ENCODE data around the gene ISOC2.

DNA sequence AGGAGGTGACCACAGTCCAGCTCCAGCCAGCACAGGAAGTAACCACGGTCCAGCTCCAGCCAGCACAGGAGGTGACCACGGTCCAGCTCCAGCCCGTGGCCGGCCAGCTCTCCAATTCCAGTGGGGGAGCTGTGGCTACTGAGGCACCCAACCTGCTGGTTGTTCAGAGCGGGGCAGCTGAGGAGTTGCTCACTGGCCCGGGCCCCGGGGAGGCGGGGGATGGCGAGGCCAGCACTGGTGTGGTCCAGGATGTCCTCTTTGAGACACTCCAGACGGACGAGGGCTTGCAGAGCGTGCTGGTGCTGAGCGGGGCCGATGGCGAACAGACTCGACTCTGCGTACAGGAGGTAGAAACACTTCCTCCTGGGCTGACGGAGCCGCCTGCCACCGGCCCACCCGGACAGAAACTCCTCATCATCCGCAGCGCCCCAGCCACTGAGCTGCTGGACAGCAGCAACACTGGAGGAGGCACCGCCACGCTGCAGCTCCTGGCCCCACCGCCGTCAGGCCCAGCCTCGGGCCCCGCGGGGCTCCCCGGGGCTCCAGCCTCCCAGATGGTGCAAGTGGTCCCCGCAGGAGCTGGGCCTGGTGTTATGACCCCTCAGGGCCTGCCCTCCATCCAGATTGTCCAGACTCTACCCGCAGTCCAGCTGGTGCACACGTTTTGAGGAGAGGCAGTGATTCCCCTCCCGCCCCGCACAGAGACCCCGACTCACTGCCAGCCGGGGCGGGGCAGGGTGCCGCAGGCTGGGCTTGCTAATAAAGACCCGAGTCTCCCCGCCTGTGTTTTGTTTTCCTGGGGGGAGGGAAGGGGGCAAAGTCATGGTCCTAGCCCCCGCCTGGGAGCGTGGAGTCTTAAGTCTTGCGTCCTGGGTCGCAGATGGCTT, 22.5 kb upstream of the ISOC2 start:
- TF ChIP-seq CTCF (IDR thresholded peaks at IDR 0.05; ENCODE audit: low read length) (no peak), EZH2 (IDR thresholded peaks at IDR 0.05; ENCODE audit: borderline replicate concordance, low read length) (no peak)

All from OCI-LY1 (cell line).